IMR-90 (cell line): ENCODE results near the gene DOCK2.

Experiments used
- BHLHE40 ChIP-seq: fragments of 150-350 bp; IDR thresholded peaks from 2 replicates; pipeline ENCODE4 v1.6.1; 2016; ENCODE audit warnings: mild to moderate bottlenecking, low read depth, low read length
- CTCF ChIP-seq: conservative IDR thresholded peaks from 2 replicates; pipeline ENCODE4 v1.5.1; 2012; ENCODE audit warnings: mild to moderate bottlenecking, low read depth, low read length, improper control_type of control experiment
- MAZ ChIP-seq: IDR thresholded peaks from 2 replicates; pipeline ENCODE4 v1.6.1; 2012; ENCODE audit warnings: low read depth, mild to moderate bottlenecking, low read length, improper control_type of control experiment, moderate library complexity, borderline replicate concordance
- POLR2A ChIP-seq: IDR thresholded peaks from 2 replicates; pipeline ENCODE4 v1.6.1; 2012; ENCODE audit warnings: mild to moderate bottlenecking, low read depth, low read length

- no peak for TF ChIP-seq POLR2A
- TF ChIP-seq CTCF: no peak
- no peak for TF ChIP-seq BHLHE40
- TF ChIP-seq MAZ: no peak
These were observed 60.4 kb downstream of the DOCK2 start for GRCh38 chr5:169697511-169697890.
